ENCODE results near the gene DNAAF8. TPM values are rescaled to one million over a fixed set of nuclear protein-coding genes. Genes with fewer than 3 reads are reported as not detected.
"Not testable (repeated sequence)": the region's sequence is repeated elsewhere in the genome, so short reads cannot be mapped to it uniquely, and the experiment has no call there.

The DNAAF8 gene
- total RNA-seq, 8 experiments from 2014 or later, result 0.96 to 9.4 (median 2.3) TPM

GRCh38 chr16:4736546-4736945 lies 2.2 kb downstream of the DNAAF8 start:
- in situ Hi-C loops (cut with MboI; ENCODE audit: low pct_unique_long_range_greater_than_20kb in 2 of 9, low sequenced_read_pairs in 9 of 9, unreplicated experiment in 9 of 9), result no loop called here
- no peak overlapping the region for H3K4me3 ChIP-seq
- WGBS, 10 experiments, result 60 to 100% (median 92%) methylated on average over 1 to 3 of the region's 4 CpGs; no CpG with 5 or more reads in 4 of the 10 experiments
- ATAC-seq (replicated peaks in 6 of 8), result no peak
- no peak overlapping the region for H3K27ac ChIP-seq
- peaks cover 4 to 8% of the 10 kb centered on the region in 2 donors for H3K4me1 ChIP-seq (replicated peaks in 1 of 2)

DNA sequence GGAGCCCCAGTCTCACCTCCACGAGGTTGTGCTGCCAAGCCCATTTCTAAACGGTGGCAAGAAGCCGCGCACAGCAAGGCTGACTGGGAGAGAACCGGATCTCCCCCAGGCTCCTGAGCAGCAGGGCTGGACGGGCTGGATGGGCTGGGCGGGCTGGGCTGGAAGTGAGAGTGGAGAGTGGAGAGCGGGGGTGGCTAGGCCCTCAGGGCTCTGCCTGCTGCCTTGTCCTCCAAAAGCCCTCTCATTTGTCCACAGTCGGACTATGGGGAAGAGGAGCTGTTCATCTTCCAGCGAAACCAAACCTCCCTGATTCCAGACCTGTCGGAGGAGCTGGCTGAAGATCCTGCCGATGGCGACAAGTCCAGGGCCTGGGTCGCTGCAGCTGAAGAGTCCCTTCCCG lies 3.2 kb downstream of the DNAAF8 start:
- Histone ChIP-seq H3K4me1 (replicated peaks in 1 of 2) (peaks cover 4 to 8% of the 10 kb centered on the region in 2 donors), H3K4me3 (no peak overlapping the region), H3K27ac (no peak overlapping the region)
- in situ Hi-C loops (cut with MboI; ENCODE audit: low pct_unique_long_range_greater_than_20kb in 2 of 9, low sequenced_read_pairs in 9 of 9, unreplicated experiment in 9 of 9), result no loop called here
- WGBS, 10 experiments, result 35 to 90% (median 80%) methylated on average over 2 to 7 of the region's 15 CpGs; no CpG with 5 or more reads in 3 of the 10 experiments
- ATAC-seq (replicated peaks in 6 of 8), result no peak

- ATAC-seq (replicated peaks in 6 of 8); H3K4me3 ChIP-seq; H3K4me1 ChIP-seq (replicated peaks in 1 of 2); in situ Hi-C loops (cut with MboI; ENCODE audit: low pct_unique_long_range_greater_than_20kb in 2 of 9, low sequenced_read_pairs in 9 of 9, unreplicated experiment in 9 of 9); H3K27ac ChIP-seq: not testable (repeated sequence)
- WGBS, 10 experiments, result 0 to 83% (median 50%) methylated on average over 1 to 2 of the region's 5 CpGs; no CpG with 5 or more reads in 5 of the 10 experiments
Measured at GRCh38 chr16:4738370-4738769, 4.0 kb downstream of the DNAAF8 start.

DNA sequence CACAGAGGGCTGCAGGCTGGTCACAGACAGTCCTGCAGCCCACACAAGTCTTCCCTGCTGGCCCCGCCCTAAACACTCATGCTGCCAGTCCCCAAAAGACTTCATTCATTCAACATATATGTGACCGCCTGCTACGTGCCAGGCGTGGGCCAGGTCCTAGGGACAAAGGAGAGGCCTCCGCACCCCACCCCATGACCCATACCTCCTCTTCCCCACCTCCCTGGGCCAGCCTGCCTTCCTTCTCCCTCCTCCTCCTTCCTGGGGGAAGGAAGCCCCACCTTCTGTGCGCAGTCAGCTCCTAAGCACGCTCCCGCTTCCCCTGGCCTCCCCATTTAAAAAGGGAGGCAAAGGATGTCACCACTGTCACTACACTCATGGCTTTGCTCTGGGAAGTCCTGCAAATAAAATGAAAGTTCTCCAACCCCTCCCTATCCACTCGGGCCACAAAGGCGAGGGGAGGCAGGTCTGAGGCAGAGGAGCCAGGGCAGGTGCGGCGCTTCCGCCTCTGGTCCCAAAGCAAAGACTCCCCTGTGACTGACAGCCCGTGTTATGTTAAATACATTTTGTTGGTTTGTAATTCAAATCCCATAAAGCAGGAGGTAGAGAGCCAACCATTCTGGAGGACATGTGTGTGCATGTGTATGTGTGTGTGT lies 9.0 kb downstream of the DNAAF8 start:
- H3K4me1 ChIP-seq (replicated peaks in 1 of 2), result no peaks in the 10 kb centered on the region
- H3K4me3 ChIP-seq, result no peak overlapping the region
- peak in 6 of 8 experiments; percentile 8 to 53 (median 16) for ATAC-seq (replicated peaks in 6 of 8)
- no peak overlapping the region for H3K27ac ChIP-seq
- 0 to 75% (median 33%) methylated on average over 1 to 4 of the region's 14 CpGs; no CpG with 5 or more reads in 6 of the 10 experiments for WGBS, 10 experiments
- in situ Hi-C loops (cut with MboI; ENCODE audit: low pct_unique_long_range_greater_than_20kb in 2 of 9, low sequenced_read_pairs in 9 of 9, unreplicated experiment in 9 of 9), result no loop called here

- no peak overlapping the region for H3K27ac ChIP-seq
- in situ Hi-C loops (cut with MboI; ENCODE audit: low pct_unique_long_range_greater_than_20kb in 2 of 9, low sequenced_read_pairs in 9 of 9, unreplicated experiment in 9 of 9), result no loop called here
- no peak for ATAC-seq (replicated peaks in 6 of 8)
Measured at GRCh38 chr16:4744555-4745273, 10.4 kb downstream of the DNAAF8 start.

DNA sequence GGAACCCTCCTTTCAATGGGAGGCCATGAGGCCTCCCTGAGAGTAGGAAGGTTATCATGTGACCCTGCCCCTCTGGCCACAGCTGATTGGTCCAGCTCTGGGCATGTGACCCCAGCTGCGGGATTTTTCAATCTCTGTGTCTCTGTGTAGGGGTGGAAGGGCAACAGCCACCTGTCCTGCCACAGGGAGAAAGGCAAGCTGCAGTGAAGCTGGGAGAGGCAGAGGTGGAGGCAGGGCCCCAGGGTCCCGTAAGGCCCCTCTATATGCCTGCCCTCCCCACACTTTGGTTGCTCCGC lies 10.9 kb downstream of the DNAAF8 start:
- 93 to 100% (median 100%) methylated on average over 1 to 2 of the region's 3 CpGs; no CpG with 5 or more reads in 6 of the 10 experiments for WGBS, 10 experiments
- no peak for ATAC-seq (replicated peaks in 6 of 8)
- no peak overlapping the region for H3K27ac ChIP-seq

More at GRCh38 chr16:4744555-4745273, 10.4 kb downstream of the DNAAF8 start:
- H3K4me1 ChIP-seq (replicated peaks in 1 of 2), result no peaks in the 10 kb centered on the region
- WGBS, 10 experiments, result 50 to 100% (median 67%) methylated on average over 1 to 8 of the region's 13 CpGs; no CpG with 5 or more reads in 3 of the 10 experiments
- H3K4me3 ChIP-seq, result no peak overlapping the region

DNA sequence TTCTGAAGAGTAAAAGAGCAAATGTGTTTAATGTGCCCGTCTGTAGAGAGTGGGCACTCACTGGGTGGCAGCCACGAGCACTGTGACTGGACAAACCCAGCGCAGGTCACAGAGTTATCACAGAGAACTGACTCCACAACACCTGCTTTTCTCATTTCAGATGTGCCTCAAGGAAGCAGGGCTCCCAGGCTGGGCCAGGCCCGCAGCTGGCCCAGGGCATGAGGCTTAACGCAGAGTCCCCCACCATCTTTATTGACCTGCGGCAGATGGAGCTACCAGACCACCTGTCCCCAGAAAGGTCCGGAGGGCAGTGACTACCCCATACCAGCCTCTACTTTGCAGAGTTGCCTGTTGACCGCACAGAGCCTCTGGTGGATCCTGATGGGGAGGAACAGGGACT lies 11.9 kb downstream of the DNAAF8 start:
- WGBS, 10 experiments, result 49 to 100% (median 78%) methylated on average over 1 to 6 of the region's 8 CpGs; no CpG with 5 or more reads in 6 of the 10 experiments
- no peak for ATAC-seq (replicated peaks in 6 of 8)
- H3K27ac ChIP-seq, result no peak overlapping the region
- in situ Hi-C loops (cut with MboI; ENCODE audit: low pct_unique_long_range_greater_than_20kb in 2 of 9, low sequenced_read_pairs in 9 of 9, unreplicated experiment in 9 of 9), result no loop called here
- H3K4me3 ChIP-seq, result no peak overlapping the region
- H3K4me1 ChIP-seq (replicated peaks in 1 of 2), result no peaks in the 10 kb centered on the region

More for the DNA sequence above, 10.9 kb downstream of the DNAAF8 start:
- H3K4me1 ChIP-seq (replicated peaks in 1 of 2), result no peaks in the 10 kb centered on the region
- no peak overlapping the region for H3K4me3 ChIP-seq
- in situ Hi-C loops (cut with MboI; ENCODE audit: low pct_unique_long_range_greater_than_20kb in 2 of 9, low sequenced_read_pairs in 9 of 9, unreplicated experiment in 9 of 9), result no loop called here

GRCh38 chr16:4746991-4747574 lies 12.7 kb downstream of the DNAAF8 start:
- H3K4me1 ChIP-seq (replicated peaks in 1 of 2), result no peaks in the 10 kb centered on the region
- H3K4me3 ChIP-seq, result no peak overlapping the region
- peak; percentile 26 to 85 (median 69) for ATAC-seq (replicated peaks in 6 of 8)
- 51 to 100% methylated on average over 1 to 3 of the region's 15 CpGs; no CpG with 5 or more reads in 8 of the 10 experiments for WGBS, 10 experiments
- no peak overlapping the region for H3K27ac ChIP-seq
- in situ Hi-C loops (cut with MboI; ENCODE audit: low pct_unique_long_range_greater_than_20kb in 2 of 9, low sequenced_read_pairs in 9 of 9, unreplicated experiment in 9 of 9), result no loop called here

DNA sequence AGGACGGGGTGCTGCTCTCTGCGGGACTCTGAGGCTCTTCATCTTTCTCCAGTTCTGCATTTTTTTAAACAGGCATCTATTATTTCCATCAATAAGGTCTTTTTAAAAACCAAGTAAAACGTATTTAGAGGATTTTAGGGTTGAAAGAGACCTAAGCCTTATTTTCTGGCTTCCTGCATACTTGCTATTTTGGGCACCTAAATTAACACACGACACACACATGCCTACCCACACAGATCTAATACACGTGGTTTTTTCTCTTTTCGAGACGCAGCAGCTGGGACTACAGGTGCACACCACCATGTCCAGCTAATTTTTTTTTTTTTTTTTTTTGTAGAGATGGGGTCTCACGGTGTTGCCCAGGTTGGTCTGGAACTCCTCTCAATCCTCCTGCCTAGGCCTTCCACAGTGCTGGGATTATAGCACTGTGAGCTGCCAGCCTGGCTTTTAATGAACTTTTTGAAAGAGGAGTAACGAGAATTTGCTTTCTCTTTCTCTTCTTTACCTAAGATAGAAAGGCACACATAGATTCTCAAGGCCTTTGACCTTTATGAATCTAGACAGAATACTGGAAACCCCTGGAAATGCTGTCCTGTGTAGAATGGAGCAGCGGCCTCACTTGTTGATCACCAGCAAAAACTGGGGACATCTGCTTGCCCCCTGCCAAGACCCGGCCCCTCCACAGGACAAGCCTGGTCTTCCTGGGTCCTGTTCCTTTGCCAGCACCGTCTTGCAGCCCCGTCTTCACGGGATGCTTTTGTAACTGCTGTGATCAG lies 13.8 kb downstream of the DNAAF8 start:
- no peak for ATAC-seq (replicated peaks in 6 of 8)
- WGBS, 10 experiments, result 59 to 94% (median 81%) methylated on average over 1 to 10 of the region's 14 CpGs
- H3K4me1 ChIP-seq (replicated peaks in 1 of 2), result no peaks in the 10 kb centered on the region
- H3K27ac ChIP-seq, result no peak overlapping the region
- H3K4me3 ChIP-seq, result no peak overlapping the region
- in situ Hi-C loops (cut with MboI; ENCODE audit: low pct_unique_long_range_greater_than_20kb in 2 of 9, low sequenced_read_pairs in 9 of 9, unreplicated experiment in 9 of 9), result no loop called here

GRCh38 chr16:4748682-4749411 lies 14.5 kb downstream of the DNAAF8 start:
- no peaks in the 10 kb centered on the region for H3K4me1 ChIP-seq (replicated peaks in 1 of 2)
- 76 to 100% (median 93%) methylated on average over 2 to 5 of the region's 16 CpGs; no CpG with 5 or more reads in 7 of the 10 experiments for WGBS, 10 experiments
- no peak for ATAC-seq (replicated peaks in 6 of 8)
- no peak overlapping the region for H3K27ac ChIP-seq
- no peak overlapping the region for H3K4me3 ChIP-seq
- in situ Hi-C loops (cut with MboI; ENCODE audit: low pct_unique_long_range_greater_than_20kb in 2 of 9, low sequenced_read_pairs in 9 of 9, unreplicated experiment in 9 of 9), result no loop called here

GRCh38 chr16:4749700-4750257 lies 15.4 kb downstream of the DNAAF8 start:
- Histone ChIP-seq H3K4me1 (replicated peaks in 1 of 2) (no peaks in the 10 kb centered on the region), H3K4me3 (no peak overlapping the region), H3K27ac (no peak overlapping the region)
- in situ Hi-C loops (cut with MboI; ENCODE audit: low pct_unique_long_range_greater_than_20kb in 2 of 9, low sequenced_read_pairs in 9 of 9, unreplicated experiment in 9 of 9), result no loop called here
- ATAC-seq (replicated peaks in 6 of 8), result no peak
- whole genome bisulfite sequencing, 10 experiments, result 40 to 100% (median 93%) methylated on average over 1 to 3 of the region's 10 CpGs; no CpG with 5 or more reads in 5 of the 10 experiments

GRCh38 chr16:4750896-4751295 lies 16.6 kb downstream of the DNAAF8 start:
- Histone ChIP-seq H3K4me3 (no peak overlapping the region), H3K27ac (no peak overlapping the region), H3K4me1 (replicated peaks in 1 of 2) (no peaks in the 10 kb centered on the region)
- ATAC-seq (replicated peaks in 6 of 8), result no peak
- in situ Hi-C loops (cut with MboI; ENCODE audit: low pct_unique_long_range_greater_than_20kb in 2 of 9, low sequenced_read_pairs in 9 of 9, unreplicated experiment in 9 of 9), result no loop called here
- 60 to 100% (median 92%) methylated on average over 1 to 8 of the region's 8 CpGs; no CpG with 5 or more reads in 3 of the 10 experiments for WGBS, 10 experiments
